SK-N-SH (cell line): ENCODE measurements around the gene PCDH1. TPM values are rescaled to one million over a fixed set of nuclear protein-coding genes. Genes with fewer than 3 reads are reported as not detected.

ENCODE experiments used
- CTCF ChIA-PET: fragments of 300-600, 350-600 bp; formaldehyde crosslinking; extraction: SDS; loops from one replicate; lab custom pipeline; 2021; lab: Yijun Ruan, JAX
- POLR2A ChIA-PET: fragments of 350-600 bp; sonication (Branson Sonifier 250); formaldehyde crosslinking; extraction: SDS; loops from one replicate; lab custom pipeline; 2020; ENCODE audit warnings: antibody characterized with exemption, inconsistent platforms; lab: Yijun Ruan, JAX
- DNase-seq: peaks from one replicate; pipeline ENCODE4 v3.0.0; 2012
- H2AFZ ChIP-seq: fragments of 200-600 bp; sonication (generic); 2 replicates; pipeline ENCODE4 v1.8.1; 2016; ENCODE audit warnings: antibody characterized with exemption, mild to moderate bottlenecking, low read depth
- H3F3A ChIP-seq: fragments of 200-600 bp; sonication (generic); replicated peaks from 2 replicates; pipeline ENCODE3; 2016; ENCODE audit warnings: antibody characterized with exemption, mild to moderate bottlenecking; ENCODE audit not compliant: insufficient read depth
- H3K27ac ChIP-seq, 2 experiments: fragments of 200-500 bp in 1 of 2; fragments of 200-600 bp in 1 of 2; sonication (Bioruptor generic) in 1 of 2; sonication (generic), shearing (Covaris generic) in 1 of 2; 2 replicates each; pipeline versions ENCODE4 v1.5.1 to v1.6.1; 2014 to 2016; ENCODE audit warnings: low read depth in 2 of 2, inconsistent platforms in 1 of 2, low read length in 1 of 2, mild to moderate bottlenecking in 1 of 2, mixed read lengths in 1 of 2
- H3K27me3 ChIP-seq: fragments of 200-600 bp; sonication (generic), shearing (Covaris generic); 2 replicates; pipeline ENCODE4 v1.6.1; 2016; ENCODE audit warnings: mixed run types; ENCODE audit not compliant: insufficient read depth
- H3K36me3 ChIP-seq, 2 experiments: fragments of 200-500 bp in 1 of 2; fragments of 200-600 bp in 1 of 2; sonication (Bioruptor generic) in 1 of 2; sonication (generic) in 1 of 2; replicated peaks in 1 of 2; 2 replicates each; pipeline versions ENCODE3 to v1.5.1; 2014 to 2016; ENCODE audit warnings: low read length in 1 of 2, mild to moderate bottlenecking in 1 of 2; ENCODE audit not compliant: insufficient read depth in 2 of 2, control insufficient read depth in 1 of 2
- H3K4me1 ChIP-seq, 2 experiments: fragments of 200-500 bp in 1 of 2; fragments of 200-600 bp in 1 of 2; sonication (Bioruptor generic) in 1 of 2; sonication (generic), shearing (Covaris generic) in 1 of 2; 2 replicates each; pipeline versions ENCODE4 v1.5.1 to v1.6.1; 2014 to 2016; ENCODE audit warnings: low read depth in 1 of 2, low read length in 1 of 2, mixed run types in 1 of 2; ENCODE audit not compliant: insufficient read depth in 2 of 2, control insufficient read depth in 1 of 2
- H3K4me2 ChIP-seq: fragments of 200-600 bp; sonication (generic), shearing (Covaris generic); 2 replicates; pipeline ENCODE4 v1.6.1; 2017; ENCODE audit warnings: mixed run types
- H3K4me3 ChIP-seq, 2 experiments: fragments of 200-500 bp in 1 of 2; fragments of 200-600 bp in 1 of 2; sonication (Bioruptor generic) in 1 of 2; sonication (generic), shearing (Covaris generic) in 1 of 2; 2 replicates each; pipeline versions ENCODE4 v1.5.1 to v1.8.1; 2014 to 2016; ENCODE audit warnings: low read depth in 2 of 2, inconsistent platforms in 1 of 2, low read length in 1 of 2, mild to moderate bottlenecking in 1 of 2, mixed read lengths in 1 of 2, moderate library complexity in 1 of 2
- H3K79me2 ChIP-seq: fragments of 200-600 bp; sonication (generic); 2 replicates; pipeline ENCODE4 v1.8.1; 2017; ENCODE audit warnings: mild to moderate bottlenecking; ENCODE audit not compliant: insufficient read depth
- H3K9ac ChIP-seq: fragments of 200-600 bp; sonication (generic); 2 replicates; pipeline ENCODE4 v1.6.1; 2017; ENCODE audit warnings: mixed run types
- H3K9me2 ChIP-seq: fragments of 200-600 bp; sonication (generic); 2 replicates; pipeline ENCODE4 v1.6.1; 2017; ENCODE audit warnings: mixed run types
- H3K9me3 ChIP-seq: fragments of 200-600 bp; sonication (generic); 2 replicates; pipeline ENCODE4 v1.6.1; 2017; ENCODE audit warnings: mixed run types, mild to moderate bottlenecking, moderate library complexity
- H4K20me1 ChIP-seq: fragments of 200-600 bp; sonication (generic); 2 replicates; pipeline ENCODE4 v1.6.1; 2017; ENCODE audit warnings: mild to moderate bottlenecking, mixed run types; ENCODE audit not compliant: insufficient read depth
- CHD2 ChIP-seq: fragments of 150-350 bp; IDR thresholded peaks from 2 replicates; pipeline ENCODE4 v1.6.1; 2018; ENCODE audit warnings: low read length; ENCODE audit not compliant: partially characterized antibody
- CTCF ChIP-seq: fragments of 200-600 bp; sonication (generic); IDR thresholded peaks from 2 replicates; pipeline ENCODE4 v1.6.1; 2017; ENCODE audit warnings: antibody characterized with exemption, mild to moderate bottlenecking, moderate library complexity
- FOSL2 ChIP-seq: IDR thresholded peaks from 2 replicates; pipeline ENCODE4 v1.4.0; 2012; ENCODE audit warnings: low read depth, mild to moderate bottlenecking, moderate library complexity, borderline replicate concordance
- FOXJ3 ChIP-seq: sonication (generic); formaldehyde crosslinking; IDR thresholded peaks from 2 replicates; pipeline ENCODE4 v1.5.1; 2020; ENCODE audit warnings: mild to moderate bottlenecking, missing genetic modification reagents
- GATA2 ChIP-seq: sonication (generic); formaldehyde crosslinking; IDR thresholded peaks from 2 replicates; pipeline ENCODE4 v1.5.0; 2020; ENCODE audit warnings: mild to moderate bottlenecking, missing genetic modification reagents
- IRF3 ChIP-seq: fragments of 150-350 bp; IDR thresholded peaks from 2 replicates; pipeline ENCODE4 v1.6.1; 2016; ENCODE audit warnings: mild to moderate bottlenecking, low read depth, low read length
- MAX ChIP-seq: IDR thresholded peaks from 2 replicates; pipeline ENCODE4 v1.4.0; 2012; ENCODE audit warnings: low read depth
- MXI1 ChIP-seq: IDR thresholded peaks from 2 replicates; pipeline ENCODE4 v1.6.1; 2012; ENCODE audit warnings: mild to moderate bottlenecking, low read depth, low read length, improper control_type of control experiment
- NFIC ChIP-seq: IDR thresholded peaks from 2 replicates; pipeline ENCODE4 v1.4.0; 2012; ENCODE audit warnings: borderline replicate concordance
- NRF1 ChIP-seq: IDR thresholded peaks from 2 replicates; pipeline ENCODE4 v1.6.1; 2012; ENCODE audit warnings: low read depth, mild to moderate bottlenecking, low read length
- PBX3 ChIP-seq: IDR thresholded peaks from 2 replicates; pipeline ENCODE4; 2012
- POLR2AphosphoS5 ChIP-seq: IDR thresholded peaks from 2 replicates; pipeline ENCODE4 v1.6.1; 2012; ENCODE audit warnings: low read depth, low read length
- RAD21 ChIP-seq: IDR thresholded peaks from 2 replicates; pipeline ENCODE4 v1.6.1; 2012; ENCODE audit warnings: mild to moderate bottlenecking, low read length
- RCOR1 ChIP-seq: fragments of 150-350 bp; IDR thresholded peaks from 2 replicates; pipeline ENCODE4 v1.6.1; 2017; ENCODE audit warnings: antibody characterized with exemption, low read length
- RFX5 ChIP-seq: IDR thresholded peaks from 2 replicates; pipeline ENCODE4 v1.6.1; 2012; ENCODE audit warnings: mild to moderate bottlenecking, improper control_type of control experiment, low read length
- SMC3 ChIP-seq: IDR thresholded peaks from 2 replicates; pipeline ENCODE4 v1.6.1; 2012; ENCODE audit warnings: low read depth, low read length, improper control_type of control experiment
- TAF1 ChIP-seq: IDR thresholded peaks from 2 replicates; pipeline ENCODE4 v1.6.1; 2012; ENCODE audit warnings: low read depth, mild to moderate bottlenecking, low read length, moderate library complexity, borderline replicate concordance
- TCF12 ChIP-seq: IDR thresholded peaks from 2 replicates; pipeline ENCODE4 v1.4.0; 2012
- TEAD4 ChIP-seq: IDR thresholded peaks from 2 replicates; pipeline ENCODE4 v1.4.0; 2012; ENCODE audit warnings: mild to moderate bottlenecking, borderline replicate concordance; ENCODE audit not compliant: insufficient read depth
- USF1 ChIP-seq: IDR thresholded peaks from 2 replicates; pipeline ENCODE4 v1.4.0; 2012; ENCODE audit warnings: low read depth, borderline replicate concordance
- YY1 ChIP-seq: IDR thresholded peaks from 2 replicates; pipeline ENCODE4 v1.4.0; 2012; ENCODE audit warnings: low read depth, mild to moderate bottlenecking
- WGBS: methylation state at CpG from one replicate; pipeline ENCODE4 v1.1.6; 2017; ENCODE audit warnings: low lambda C conversion rate; 5-methylcytosine and 5-hydroxymethylcytosine counted together
- polyA plus RNA-seq, 3 experiments: library from polyadenylated mRNA; depleted of rRNA; stranded (reverse); fragments of >200 nt; gene quantifications; 2 replicates each; pipeline ENCODE4 v1.2.3, GENCODE V29; 2012

PCDH1 gene
- polyA plus RNA-seq, 1 of the 3 experiments (the other 2 are of a cell fraction): 0.08 TPM

- H3K9me3 ChIP-seq: no peaks in the 10 kb centered on the region
- WGBS: 75% methylated on average over 16 of the region's 16 CpGs
- no peak overlapping the region for H3K4me3 ChIP-seq
- peak; percentile 48 for DNase-seq
- H3K27me3 ChIP-seq: peaks cover 54% of the 10 kb centered on the region
- no peak overlapping the region for H3K27ac ChIP-seq
- H2AFZ ChIP-seq: no peak overlapping the region
- H3K79me2 ChIP-seq: no peaks in the 10 kb centered on the region
- no peak overlapping the region for H3K9ac ChIP-seq
- CTCF ChIA-PET: interaction anchor here (1.1 to 10.4 kb wide), 6 partner anchors 29 to 178 kb away, joined by 3 to 451 read pairs (median 67); no protein-coding TSS in a partner anchor
- H4K20me1 ChIP-seq: no peaks in the 10 kb centered on the region
- H3F3A ChIP-seq: no peaks in the 10 kb centered on the region
- H3K36me3 ChIP-seq: no peaks in the 10 kb centered on the region
- no peak overlapping the region for H3K4me2 ChIP-seq
- TF ChIP-seq PBX3 (no peak), NFIC (no peak), CHD2 (no peak), POLR2AphosphoS5 (no peak), RFX5 (no peak), FOXJ3 (no peak), GATA2 (CRISPR knock-in tag) (peak; percentile 24; the same call in 1 of the 2 replicates)
- H3K4me1 ChIP-seq: peaks cover 4 to 41% of the 10 kb centered on the region in 2 experiments; a peak in 2 of 4 replicates
- no peaks in the 10 kb centered on the region for H3K9me2 ChIP-seq
- POLR2A ChIA-PET: interaction anchor here (0.7 kb wide), 1 partner anchor 49 kb away, joined by 3 read pairs; the partner anchor contains the start of gene DELE1
Observed at GRCh38 chr5:141874262-141874964, 3.8 kb downstream of the PCDH1 start.

- H3K9me3 ChIP-seq: no peaks in the 10 kb centered on the region
- H3K27ac ChIP-seq: no peak overlapping the region
- DNase-seq: no peak
- TF ChIP-seq YY1: no peak
- TF ChIP-seq SMC3: no peak
- TF ChIP-seq RCOR1: no peak
- no peak for TF ChIP-seq NRF1
- no peak for TF ChIP-seq PBX3
- TF ChIP-seq RFX5: no peak
- no peak for TF ChIP-seq MXI1
- TF ChIP-seq TEAD4: no peak
- TF ChIP-seq RAD21: no peak
- no peak for TF ChIP-seq NFIC
- no peak for TF ChIP-seq IRF3
- no peak for TF ChIP-seq FOSL2
- TF ChIP-seq MAX: no peak
- TF ChIP-seq USF1: no peak
- TF ChIP-seq TCF12: no peak
- TF ChIP-seq CTCF: no peak
- no peak for TF ChIP-seq TAF1
- peaks cover 58% of the 10 kb centered on the region for H3K27me3 ChIP-seq
- POLR2A ChIA-PET: interaction anchor here (0.7 kb wide), 1 partner anchor 50 kb away, joined by 3 read pairs; the partner anchor contains the start of gene DELE1
- no peak overlapping the region for H2AFZ ChIP-seq
- no peak overlapping the region for H3K4me2 ChIP-seq
- 71% methylated on average over 3 of the region's 3 CpGs for WGBS
- peaks cover 4 to 35% of the 10 kb centered on the region in 2 experiments; a peak in 2 of 4 replicates for H3K4me1 ChIP-seq
- CTCF ChIA-PET: interaction anchor here (1.3 to 10.0 kb wide), 4 partner anchors 28 to 177 kb away, joined by 4 to 451 read pairs (median 85); no protein-coding TSS in a partner anchor
- no peaks in the 10 kb centered on the region for H3K36me3 ChIP-seq
- H3K79me2 ChIP-seq: no peaks in the 10 kb centered on the region
- no peaks in the 10 kb centered on the region for H3K9me2 ChIP-seq
- H3K4me3 ChIP-seq: no peak overlapping the region
- H4K20me1 ChIP-seq: no peaks in the 10 kb centered on the region
- no peak overlapping the region for H3K9ac ChIP-seq
- H3F3A ChIP-seq: no peaks in the 10 kb centered on the region
Observed at GRCh38 chr5:141873933-141874261, 4.3 kb downstream of the PCDH1 start.
